GM13977 (cell line): ENCODE results near the gene GNAI2.
A peak's percentile ranks its signal among the peaks of the same experiment; 100 is the strongest.

Experiments
- DNase-seq: peaks from one replicate; pipeline ENCODE4 v3.0.0; 2012; ENCODE audit warnings: low spot score
- CTCF ChIP-seq: IDR thresholded peaks from 2 replicates; pipeline ENCODE4 v1.5.1; 2012; ENCODE audit warnings: mild to moderate bottlenecking, control low read depth; ENCODE audit not compliant: insufficient read depth; ENCODE audit errors: extremely low read depth, missing control alignments
- in situ Hi-C: fragments of 300-500 bp; cut with MboI; formaldehyde crosslinking; loops from one replicate; pipeline ENCODE4 v1.12.0; 2022; ENCODE audit warnings: low sequenced_read_pairs, low pct_unique_long_range_greater_than_20kb, mixed read lengths, inconsistent platforms; ENCODE audit not compliant: unreplicated experiment

Gene GNAI2

GRCh38 chr3:50288387-50289007, 52.5 kb downstream of the GNAI2 start:
- no peak for TF ChIP-seq CTCF
- DNase-seq = no peak
- in situ Hi-C loops = no loop called here

GRCh38 chr3:50289130-50289529, 53.1 kb downstream of the GNAI2 start:
- in situ Hi-C loops = no loop called here
- no peak for TF ChIP-seq CTCF
- no peak for DNase-seq

- DNase-seq = no peak
- in situ Hi-C loops = no loop called here
- no peak for TF ChIP-seq CTCF
Measured at GRCh38 chr3:50290161-50290641, 54.2 kb downstream of the GNAI2 start.

GRCh38 chr3:50292159-50293078, 56.4 kb downstream of the GNAI2 start, which contains the start of gene IFRD2:
Gene IFRD2 (minus strand): TSS chr3:50292429. CDS start chr3:50292274, 155 bp downstream.
- peak; percentile 96 for DNase-seq
- in situ Hi-C loops = no loop called here
- TF ChIP-seq CTCF = peak; percentile 5

GRCh38 chr3:50293079-50293801, 57.2 kb downstream of the GNAI2 start:
- in situ Hi-C loops = no loop called here
- no peak for TF ChIP-seq CTCF
- DNase-seq = no peak

GRCh38 chr3:50294089-50294488, 58.1 kb downstream of the GNAI2 start:
- no peak for TF ChIP-seq CTCF
- in situ Hi-C loops = no loop called here

More at GRCh38 chr3:50294089-50294488, 58.1 kb downstream of the GNAI2 start:
- DNase-seq = no peak
